GM19438 (cell line): ENCODE data around the gene CISD1.

Experiments used
- ATAC-seq: cut with Tn5 transposase; IDR thresholded peaks from one replicate; pipeline ENCODE4 v1.9.1; 2021; ENCODE audit warnings: low read depth; ENCODE audit not compliant: unreplicated experiment

Gene CISD1

DNA sequence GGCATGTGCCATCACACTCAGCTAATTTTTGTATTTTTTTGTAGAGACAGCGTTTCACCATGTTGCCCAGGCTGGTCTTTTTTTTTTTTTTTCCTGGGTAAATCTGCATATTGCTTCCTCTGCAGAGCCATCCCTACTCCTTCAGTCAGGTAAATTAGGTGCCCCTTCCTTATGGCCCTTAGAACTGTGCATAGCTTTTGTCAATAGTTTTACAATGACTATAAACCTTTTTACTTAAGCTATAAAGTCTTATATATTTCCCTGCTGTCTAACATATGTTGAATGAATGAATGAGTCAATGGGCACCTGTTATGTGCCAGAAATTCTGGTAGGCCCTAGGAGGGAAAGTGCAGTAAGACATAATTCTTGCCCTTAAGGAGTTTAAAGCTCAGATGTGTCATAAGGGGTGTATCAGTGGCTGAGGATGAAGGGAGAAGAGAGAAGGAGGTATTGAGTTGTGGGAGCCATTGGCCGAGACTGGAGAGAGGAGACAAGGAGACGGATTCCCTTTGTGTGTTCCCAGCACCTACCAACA is 35.2 kb downstream of the CISD1 start:
- no peak for ATAC-seq

DNA sequence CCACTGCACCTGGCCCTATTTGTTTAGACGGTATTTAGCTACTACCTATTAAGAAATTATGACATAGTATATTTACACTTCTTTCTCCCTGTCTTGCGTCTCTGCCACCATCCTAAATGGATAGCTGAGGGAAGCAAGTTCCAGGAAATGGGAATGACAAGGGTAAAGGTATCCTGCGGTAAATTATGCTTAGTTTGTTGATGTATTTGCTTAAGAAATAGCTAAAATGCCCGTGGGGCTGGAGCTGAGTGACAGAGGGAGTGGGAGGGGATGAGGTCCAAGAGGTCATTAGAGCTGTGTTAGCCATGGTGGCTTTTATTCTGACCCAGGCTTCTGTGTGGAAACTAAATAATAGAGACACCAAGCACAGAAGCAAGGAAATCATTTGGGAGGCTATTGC is 36.9 kb downstream of the CISD1 start:
- ATAC-seq: no peak

DNA sequence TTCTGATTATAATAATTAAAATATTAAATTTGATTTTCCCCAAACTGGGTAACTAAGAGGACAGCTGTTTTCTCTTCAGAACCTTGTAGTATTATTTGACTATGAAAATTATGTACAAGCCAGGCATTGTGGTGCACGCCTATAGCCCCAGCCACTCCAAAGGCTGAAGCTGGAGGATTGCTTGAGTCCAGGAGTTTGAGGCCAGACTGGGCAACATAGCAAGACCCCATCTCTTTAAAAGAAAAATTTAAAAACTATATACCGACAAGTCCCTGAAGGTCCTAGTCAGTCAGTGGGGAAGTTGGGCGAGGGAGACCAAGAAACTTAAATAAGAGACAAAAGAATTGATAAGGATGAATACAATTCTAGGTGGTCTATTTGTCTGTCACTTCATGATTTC is 38.7 kb downstream of the CISD1 start:
- no peak for ATAC-seq

DNA sequence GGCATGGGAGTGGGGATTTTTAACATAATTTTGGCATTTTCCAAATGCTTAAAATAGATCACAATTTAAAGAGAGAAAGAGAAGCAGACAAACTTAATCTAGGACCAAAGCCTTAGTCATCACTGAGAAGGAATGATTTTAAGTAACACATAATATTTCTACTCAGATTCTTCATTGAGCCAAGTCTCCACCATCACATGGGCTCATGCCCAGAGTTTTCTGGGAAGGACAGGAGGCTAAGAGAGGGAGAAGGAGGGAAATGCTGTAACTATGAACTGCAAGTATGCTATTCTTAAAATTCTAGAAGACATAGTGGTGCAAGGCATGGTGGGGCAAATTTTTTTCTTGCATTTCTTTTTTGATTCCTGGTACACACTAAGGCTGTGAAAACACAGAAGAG is 42.1 kb downstream of the CISD1 start:
- no peak for ATAC-seq

DNA sequence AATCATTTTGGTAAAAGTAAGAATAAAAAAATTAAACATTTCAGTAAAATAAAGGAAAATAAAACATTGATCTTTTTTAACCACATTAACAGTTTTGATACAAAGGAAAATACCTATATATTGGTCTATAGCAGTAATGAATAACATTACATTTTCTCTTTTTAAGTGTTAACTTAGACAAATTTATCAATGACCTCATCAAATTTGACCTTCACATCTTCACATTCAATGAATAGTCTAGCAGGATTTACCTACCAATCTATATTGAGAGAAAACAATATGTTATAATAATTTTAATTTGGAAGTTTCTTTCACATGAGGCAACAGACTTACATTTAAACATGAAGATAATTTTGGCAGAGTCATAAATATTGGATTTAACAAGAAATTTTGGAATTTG is 47.9 kb downstream of the CISD1 start:
- ATAC-seq: no peak

DNA sequence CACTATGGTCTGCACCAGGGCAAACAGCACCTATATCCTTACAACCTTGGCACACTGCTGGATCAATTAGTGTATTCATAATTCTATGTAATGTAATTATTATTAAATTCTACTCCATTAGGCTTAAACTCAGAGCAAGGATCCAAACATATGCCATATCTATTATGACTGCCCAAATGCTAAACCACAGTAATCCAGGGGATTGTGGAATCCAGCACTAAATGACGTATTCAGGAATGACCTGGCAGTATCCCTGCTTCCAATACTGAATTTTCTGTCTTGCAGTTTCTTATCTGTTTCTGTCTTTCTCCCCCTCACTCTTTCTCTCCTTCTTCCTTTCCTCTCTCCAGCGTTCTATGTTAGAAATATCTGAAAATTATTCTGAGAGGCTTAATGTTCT is 49.4 kb downstream of the CISD1 start:
- no peak for ATAC-seq

DNA sequence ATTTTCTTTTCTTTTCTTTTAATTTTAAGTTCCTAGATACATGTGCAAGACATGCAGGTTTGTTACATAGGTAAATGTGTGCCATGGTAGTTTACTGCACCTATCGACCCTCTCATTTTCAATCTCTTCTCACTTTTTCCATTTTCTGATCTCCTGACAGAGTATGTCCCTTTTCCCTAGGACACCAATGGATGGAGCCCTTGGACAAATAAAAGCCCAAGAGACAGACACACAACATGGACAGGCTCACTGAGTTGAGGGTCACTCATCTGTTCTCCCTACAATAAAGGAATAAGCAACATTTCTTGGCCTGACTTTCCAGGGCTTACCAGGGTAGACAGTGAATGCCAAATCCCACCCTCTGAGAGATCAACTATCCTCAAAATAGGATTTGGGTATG is 50.6 kb downstream of the CISD1 start:
- ATAC-seq: no peak

DNA sequence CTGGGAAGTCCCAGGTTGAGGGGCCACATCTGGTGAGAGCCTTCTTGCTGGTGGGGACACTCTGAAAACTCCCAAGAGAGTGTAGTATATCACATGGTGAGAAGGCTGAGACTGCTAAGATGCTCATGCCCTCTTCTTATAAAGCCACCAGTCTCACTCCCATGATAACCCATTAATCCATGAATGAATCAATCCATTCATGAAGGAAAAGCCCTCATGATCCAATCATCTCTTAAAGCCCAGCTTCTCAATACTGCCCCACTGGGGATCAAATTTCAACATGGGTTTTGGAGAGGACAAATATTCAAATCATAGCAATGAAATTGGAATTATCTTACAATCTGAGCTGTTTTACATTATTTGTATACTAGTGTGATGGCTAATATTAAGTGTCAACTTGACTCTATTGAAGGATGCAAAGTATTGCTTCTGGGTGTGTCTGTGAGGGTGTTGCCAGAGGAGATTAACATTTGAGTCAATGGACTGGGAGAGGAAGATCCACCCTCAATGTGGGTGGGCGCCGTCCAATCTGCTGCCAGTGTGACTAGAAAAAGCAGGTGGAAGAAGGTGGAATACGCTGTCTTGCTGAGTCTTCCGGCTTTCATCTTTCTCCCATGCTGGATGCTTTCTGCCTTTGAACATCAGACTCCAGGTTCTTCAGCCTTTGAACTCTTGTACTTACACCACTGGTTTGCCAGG is 51.5 kb downstream of the CISD1 start:
- no peak for ATAC-seq

DNA sequence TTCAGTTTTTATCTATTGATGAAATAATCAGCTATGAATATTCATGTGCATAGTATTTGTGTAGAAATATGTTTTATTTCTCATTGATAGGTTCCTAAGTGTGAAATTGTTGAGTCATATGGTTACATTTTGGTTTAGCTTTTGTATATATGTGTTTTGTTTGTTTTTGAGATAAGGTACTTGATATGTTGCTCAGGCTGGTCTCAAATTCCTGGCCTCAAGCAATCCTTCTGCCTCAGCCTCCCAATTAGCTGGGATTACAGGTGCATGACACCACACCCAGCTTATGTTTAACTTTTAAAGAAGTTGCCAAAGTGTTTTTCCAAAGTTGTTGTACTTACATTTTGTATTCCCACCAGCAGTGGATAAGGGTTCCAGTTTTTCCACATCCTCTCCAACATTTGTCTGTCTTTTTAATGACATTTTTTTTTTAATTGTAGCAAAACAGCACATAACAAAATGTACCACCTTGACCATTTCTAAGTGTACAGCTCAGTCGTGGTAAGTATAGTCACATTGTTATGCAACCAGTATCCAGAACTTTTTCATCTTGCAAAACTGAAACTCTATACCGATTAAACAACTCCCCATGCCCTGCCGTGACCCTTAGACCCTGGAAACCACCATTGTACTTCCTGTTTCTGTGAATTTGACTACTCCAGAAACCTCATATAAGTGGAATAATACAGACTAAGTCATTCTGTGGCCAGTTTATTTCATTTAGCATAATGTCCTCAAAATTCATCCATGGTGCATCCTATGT is 53.3 kb downstream of the CISD1 start:
- peak; percentile 66 for ATAC-seq

DNA sequence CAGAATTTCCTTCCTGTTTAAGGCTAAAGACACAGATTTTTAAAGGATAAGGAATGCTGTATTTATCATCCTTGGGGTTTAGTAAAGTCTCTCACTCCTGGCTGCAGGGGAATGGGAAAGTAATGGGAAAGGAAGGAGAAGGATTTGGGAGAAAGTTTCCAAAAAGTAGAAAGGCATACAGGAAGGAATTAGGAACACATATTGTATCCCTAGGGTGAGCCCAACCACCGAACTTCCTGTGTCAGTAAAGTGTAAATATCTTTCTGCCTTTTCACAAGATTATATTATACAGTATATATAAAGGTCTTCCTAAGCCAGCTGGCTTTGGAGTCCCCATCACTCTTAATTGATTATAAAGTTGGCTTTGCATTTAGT is 53.9 kb downstream of the CISD1 start:
- no peak for ATAC-seq

DNA sequence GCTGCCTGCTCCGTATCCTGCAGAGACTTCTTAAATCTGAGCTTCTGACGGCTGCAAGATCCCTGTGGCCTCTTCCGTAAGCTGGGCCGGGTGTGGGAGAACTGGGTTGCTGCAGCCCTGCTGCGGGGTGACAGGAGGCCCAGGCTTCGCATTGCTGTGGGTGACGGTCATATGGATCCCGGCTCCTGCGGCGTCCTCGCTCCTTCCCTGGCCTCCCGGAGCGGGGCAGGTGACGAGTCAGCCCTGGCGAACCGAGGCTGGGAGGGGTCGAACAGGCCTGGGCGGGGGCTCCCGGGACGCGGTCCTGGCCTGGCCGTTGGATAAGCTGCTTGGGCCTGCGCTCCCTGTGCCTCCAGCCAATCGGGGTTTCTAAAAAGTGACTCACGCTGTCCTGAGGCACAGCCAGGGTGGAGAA is 58.0 kb downstream of the CISD1 start:
- ATAC-seq: no peak

DNA sequence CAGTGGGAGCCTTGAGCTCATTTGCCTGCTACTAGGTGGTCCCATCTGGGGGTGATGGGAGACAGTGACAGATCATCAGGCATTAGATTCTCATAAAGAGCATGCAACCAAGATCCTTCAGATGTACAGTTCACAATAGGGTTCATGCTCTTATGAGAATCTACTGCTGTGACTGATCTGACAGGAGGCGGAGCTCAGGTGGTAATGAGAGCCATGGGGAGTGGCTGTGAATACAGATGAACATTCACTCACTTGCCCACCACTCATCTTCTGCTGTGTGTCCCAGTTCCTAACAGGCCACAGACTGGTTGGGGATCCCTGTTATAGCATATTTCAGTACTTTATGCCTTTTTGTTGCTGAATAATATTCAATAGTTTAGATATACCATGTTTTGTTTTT is 59.3 kb downstream of the CISD1 start:
- ATAC-seq: no peak

DNA sequence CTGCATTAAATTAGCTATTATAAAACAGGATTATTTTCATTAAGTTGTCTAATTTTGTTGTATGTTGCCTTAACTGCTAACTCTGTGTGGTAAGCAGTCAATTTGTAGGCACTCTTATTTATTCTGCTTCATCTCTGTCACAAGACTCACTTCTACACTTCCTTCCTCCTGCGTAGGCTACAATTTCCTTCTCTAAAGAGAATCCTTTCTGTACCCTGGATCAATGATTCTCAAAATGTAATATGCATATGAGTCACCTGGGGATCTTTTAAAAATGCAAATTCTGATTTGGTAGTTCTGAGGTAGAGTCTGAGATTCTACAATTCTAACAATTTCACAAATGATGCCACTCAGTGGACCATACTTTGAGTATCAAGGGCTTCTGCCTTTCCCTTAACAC is 61.5 kb downstream of the CISD1 start:
- no peak for ATAC-seq

DNA sequence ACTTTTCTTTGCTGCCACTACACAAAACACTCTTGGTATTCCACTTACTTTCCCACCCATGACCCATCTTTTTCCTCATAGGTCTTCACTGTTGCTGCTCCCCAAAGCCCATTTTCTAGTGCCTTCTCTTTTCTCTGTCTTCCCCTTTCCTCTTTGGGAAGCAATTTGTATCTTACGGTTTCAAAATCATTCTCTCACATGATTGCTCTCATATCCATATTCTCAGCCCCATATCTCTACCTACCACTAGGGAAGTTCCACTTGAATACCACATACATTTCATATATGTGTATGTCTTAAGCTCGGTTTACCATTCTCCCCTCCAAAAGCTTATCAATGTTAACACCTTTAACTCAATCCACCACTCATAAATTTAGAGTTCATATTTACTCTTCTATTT is 62.7 kb downstream of the CISD1 start:
- ATAC-seq: no peak

DNA sequence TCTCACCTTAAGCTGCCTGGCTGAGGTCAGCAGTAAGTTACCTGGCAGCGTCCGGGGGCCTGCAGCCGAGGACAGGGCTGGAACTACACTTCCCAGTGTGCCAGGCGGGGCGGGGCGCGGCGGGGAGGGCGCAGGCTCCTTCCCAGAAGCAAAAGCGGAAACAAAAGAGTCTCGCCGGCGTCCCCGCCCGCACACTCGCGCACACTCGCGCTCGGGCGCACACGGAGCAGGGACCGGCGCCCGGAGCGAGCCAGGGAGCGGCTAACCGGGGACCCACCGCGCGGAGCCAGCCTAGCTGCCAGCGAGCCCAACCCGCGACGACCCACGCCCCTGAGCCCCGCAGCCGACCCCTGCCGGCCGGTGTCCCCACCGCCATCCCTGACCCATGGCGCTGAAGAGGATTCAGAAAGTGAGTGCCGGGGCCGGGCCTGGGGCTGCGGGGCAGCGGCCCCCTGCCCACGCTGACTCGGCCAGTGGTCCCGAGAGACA is 65.9 kb downstream of the CISD1 start, which contains the start of gene UBE2D1:
TSS of gene UBE2D1 (plus strand) at position 190 of the 489 bp plus-strand sequence. CDS start at position 386, 196 bp downstream.
- ATAC-seq: peak; percentile 97

DNA sequence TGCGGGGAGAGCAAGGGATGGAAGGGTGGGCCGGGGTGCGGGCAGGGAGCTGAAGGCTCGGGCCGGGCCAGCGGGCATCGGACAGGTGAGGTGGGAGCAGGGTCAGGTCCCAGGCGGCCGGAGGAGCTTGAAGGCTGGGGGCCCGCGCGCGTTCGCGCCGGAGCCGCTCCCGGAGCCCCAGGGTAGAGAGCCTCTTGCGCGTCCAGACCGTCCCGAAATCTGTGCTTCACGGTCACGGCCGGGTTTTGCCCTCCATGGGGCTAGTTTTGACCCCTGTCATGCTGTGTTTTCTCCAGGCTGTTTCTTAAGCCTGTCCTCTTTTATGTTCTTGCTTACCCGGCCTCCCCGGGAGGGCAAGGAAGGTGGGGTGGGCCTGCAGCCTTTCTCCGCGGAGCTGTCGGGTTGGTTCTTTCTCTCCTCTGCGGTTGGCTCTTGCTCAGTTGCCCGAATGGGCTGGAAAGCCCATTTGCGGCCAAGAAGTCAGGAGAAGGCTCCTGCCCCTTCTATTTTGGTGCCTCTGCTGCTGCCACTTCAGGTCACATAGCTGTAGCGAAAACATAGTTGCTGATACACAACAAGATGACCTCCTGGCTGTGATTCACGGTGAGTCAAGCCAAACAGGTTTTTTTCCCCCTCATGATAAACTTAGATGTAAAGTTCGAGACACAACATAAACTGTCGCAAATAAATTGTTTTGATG is 66.5 kb downstream of the CISD1 start:
- peak; percentile 45 for ATAC-seq

DNA sequence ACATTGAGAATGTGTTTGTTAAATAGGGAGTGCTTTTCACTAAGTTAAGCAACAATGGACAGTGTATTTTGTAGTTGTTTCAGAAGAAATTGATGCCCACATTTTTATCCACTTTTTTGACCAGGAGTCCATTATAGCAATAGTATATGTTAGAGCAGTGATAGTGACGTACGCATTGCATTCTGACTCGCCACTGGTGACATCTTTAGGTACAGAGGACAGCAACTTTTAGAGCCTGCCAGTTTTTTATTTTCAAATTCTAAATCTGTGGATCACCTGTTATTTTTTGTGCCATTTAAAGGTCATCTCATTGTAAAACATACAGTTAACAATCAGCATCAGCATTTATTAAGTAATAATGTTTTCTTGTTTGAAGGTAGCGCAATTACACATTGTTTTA is 67.3 kb downstream of the CISD1 start:
- ATAC-seq: no peak
